HG02852 (cell line): ENCODE data around the gene ELF4.

Experiments
- ATAC-seq: cut with Tn5 transposase; IDR thresholded peaks from one replicate; pipeline ENCODE4 v1.9.1; 2021; ENCODE audit warnings: mild to moderate bottlenecking, moderate library complexity; ENCODE audit not compliant: unreplicated experiment

Gene ELF4

GRCh38 chrX:130110379-130111219 lies at the start of gene ELF4:
Gene ELF4, minus strand, starts transcription at chrX:130110497. Its CDS starts 29,167 bp downstream, at chrX:130081330.
- peak; percentile 38 for ATAC-seq

- no peak for ATAC-seq
Observed at GRCh38 chrX:130159776-130160175, 49.5 kb upstream of the ELF4 start.

- no peak for ATAC-seq
Observed at GRCh38 chrX:130158311-130158710, 48.0 kb upstream of the ELF4 start.

GRCh38 chrX:130155564-130155963 lies 45.3 kb upstream of the ELF4 start:
- ATAC-seq, result no peak

GRCh38 chrX:130147631-130148030 lies 37.3 kb upstream of the ELF4 start:
- ATAC-seq, result no peak

GRCh38 chrX:130145123-130145522 lies 34.8 kb upstream of the ELF4 start:
- no peak for ATAC-seq

- ATAC-seq, result no peak
Observed at GRCh38 chrX:130144509-130144908, 34.2 kb upstream of the ELF4 start.

- ATAC-seq, result no peak
Observed at GRCh38 chrX:130139474-130140201, 29.3 kb upstream of the ELF4 start.

GRCh38 chrX:130136961-130137360 lies 26.7 kb upstream of the ELF4 start:
- ATAC-seq, result no peak

- ATAC-seq, result no peak
Observed at GRCh38 chrX:130136496-130136895, 26.2 kb upstream of the ELF4 start.

- no peak for ATAC-seq
Observed at GRCh38 chrX:130130990-130131389, 20.7 kb upstream of the ELF4 start.

GRCh38 chrX:130125091-130125874 lies 15.0 kb upstream of the ELF4 start:
- no peak for ATAC-seq

- ATAC-seq, result no peak
Observed at GRCh38 chrX:130124577-130124976, 14.3 kb upstream of the ELF4 start.

- ATAC-seq, result no peak
Observed at GRCh38 chrX:130121505-130121800, 11.2 kb upstream of the ELF4 start.

GRCh38 chrX:130120746-130121504 lies 10.6 kb upstream of the ELF4 start:
- peak; percentile 71 for ATAC-seq

GRCh38 chrX:130120321-130120731 lies 10.0 kb upstream of the ELF4 start:
- ATAC-seq, result peak; percentile 22

- ATAC-seq, result no peak
Observed at GRCh38 chrX:130119312-130119898, 9.1 kb upstream of the ELF4 start.

GRCh38 chrX:130118441-130119311 lies 8.4 kb upstream of the ELF4 start:
- ATAC-seq, result no peak

- ATAC-seq, result no peak
Observed at GRCh38 chrX:130117166-130117565, 6.9 kb upstream of the ELF4 start.
